HG03575 (cell line): ENCODE data around the gene CWC22.
"Not testable (repeated sequence)": the region's sequence is repeated elsewhere in the genome, so short reads cannot be mapped to it uniquely, and the experiment has no call there.

ENCODE experiments used
- ATAC-seq: cut with Tn5 transposase; IDR thresholded peaks from one replicate; pipeline ENCODE4 v1.9.1; 2021; ENCODE audit not compliant: unreplicated experiment, insufficient number of reproducible peaks, low FRiP score; ENCODE audit errors: extremely low read depth

The CWC22 gene

GRCh38 chr2:180005465-180005864 lies 1.6 kb downstream of the CWC22 start:
- ATAC-seq, result not testable (repeated sequence)

DNA sequence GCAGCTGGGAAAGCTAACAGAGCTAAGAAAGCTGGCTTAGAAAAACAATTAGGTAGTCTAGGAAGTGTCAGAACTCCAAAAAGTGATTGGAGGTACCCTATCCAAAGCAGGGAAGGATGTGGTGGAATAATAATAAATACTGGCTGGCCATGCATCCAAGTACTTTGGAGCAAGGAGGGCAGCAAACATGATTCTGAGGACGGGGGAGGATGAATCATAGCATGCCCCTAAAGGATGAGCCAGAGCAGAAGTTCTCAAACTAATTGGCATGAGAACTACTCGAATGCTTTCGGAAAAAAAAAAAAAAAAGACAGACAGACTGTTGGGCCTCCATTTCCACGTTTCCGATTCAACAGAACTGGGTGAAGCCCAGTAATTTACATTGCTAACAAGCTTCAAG lies 2.4 kb downstream of the CWC22 start:
- no peak for ATAC-seq

- no peak for ATAC-seq
Measured at GRCh38 chr2:180003559-180003958, 3.5 kb downstream of the CWC22 start.

DNA sequence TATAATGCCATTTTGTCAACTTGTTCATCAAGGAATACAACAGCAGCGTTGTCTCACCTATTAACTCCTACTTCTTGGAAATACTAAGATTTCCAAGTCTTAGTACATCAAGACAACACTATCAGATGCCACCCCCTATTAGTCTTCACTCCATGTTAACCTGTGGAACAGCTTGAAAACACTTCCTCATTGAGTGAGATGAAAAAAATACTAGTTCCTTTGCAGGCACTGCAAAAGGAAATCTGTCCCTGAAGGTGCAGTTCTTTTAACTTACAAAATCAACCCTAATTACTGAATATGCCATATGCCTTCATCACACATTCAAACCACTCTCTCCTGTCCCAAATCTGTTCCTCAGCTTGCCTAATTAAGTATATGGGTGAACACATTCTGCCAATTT lies 4.0 kb downstream of the CWC22 start:
- no peak for ATAC-seq

DNA sequence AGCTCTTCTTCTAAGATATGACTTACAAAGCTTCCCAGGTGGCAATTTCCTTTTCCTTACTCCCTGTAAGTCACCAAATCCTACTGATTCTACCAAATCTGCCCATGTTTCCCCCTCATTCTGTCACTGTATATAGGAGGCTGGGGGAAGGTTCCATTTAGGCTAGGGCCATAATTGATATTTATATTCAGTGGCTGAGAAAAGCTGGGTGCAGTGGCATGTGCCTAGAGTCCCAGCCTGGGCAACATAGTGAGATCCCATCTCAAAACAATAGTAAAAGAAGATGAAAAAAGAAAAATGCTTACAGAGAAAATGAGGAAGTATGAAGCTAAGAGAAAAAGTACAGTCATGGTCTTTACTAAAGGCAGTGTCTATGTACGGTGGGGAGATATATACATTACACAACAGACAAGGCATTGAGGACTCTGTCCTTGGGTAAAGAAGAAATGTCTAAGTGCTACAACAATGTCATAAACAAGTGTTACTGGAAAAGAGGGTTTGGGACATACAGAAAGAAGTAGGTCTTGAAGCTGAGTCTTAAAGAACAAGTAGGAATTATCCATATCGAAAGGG lies 4.8 kb downstream of the CWC22 start:
- no peak for ATAC-seq

GRCh38 chr2:180001726-180002125 lies 5.4 kb downstream of the CWC22 start:
- no peak for ATAC-seq

DNA sequence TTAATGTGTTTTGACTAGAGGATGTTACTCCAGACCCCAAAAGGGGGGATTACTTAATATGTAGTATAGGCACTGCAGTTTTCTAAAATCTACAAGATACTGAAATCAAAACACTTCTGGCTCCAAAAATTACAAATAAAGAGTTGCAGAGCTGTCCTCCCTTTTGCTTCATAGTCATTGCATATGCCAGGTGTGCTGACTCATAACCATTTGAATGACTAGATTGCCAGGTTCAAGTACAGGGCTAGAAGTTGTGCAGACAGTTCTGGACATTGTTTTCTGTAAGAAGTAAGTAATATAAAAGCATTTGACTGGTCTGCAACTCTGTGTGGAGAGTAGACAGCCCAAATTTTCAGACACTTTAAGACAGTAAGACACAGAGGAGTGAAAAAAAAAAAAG lies 6.7 kb downstream of the CWC22 start:
- ATAC-seq, result no peak

GRCh38 chr2:179999000-179999399 lies 8.1 kb downstream of the CWC22 start:
- ATAC-seq, result no peak

DNA sequence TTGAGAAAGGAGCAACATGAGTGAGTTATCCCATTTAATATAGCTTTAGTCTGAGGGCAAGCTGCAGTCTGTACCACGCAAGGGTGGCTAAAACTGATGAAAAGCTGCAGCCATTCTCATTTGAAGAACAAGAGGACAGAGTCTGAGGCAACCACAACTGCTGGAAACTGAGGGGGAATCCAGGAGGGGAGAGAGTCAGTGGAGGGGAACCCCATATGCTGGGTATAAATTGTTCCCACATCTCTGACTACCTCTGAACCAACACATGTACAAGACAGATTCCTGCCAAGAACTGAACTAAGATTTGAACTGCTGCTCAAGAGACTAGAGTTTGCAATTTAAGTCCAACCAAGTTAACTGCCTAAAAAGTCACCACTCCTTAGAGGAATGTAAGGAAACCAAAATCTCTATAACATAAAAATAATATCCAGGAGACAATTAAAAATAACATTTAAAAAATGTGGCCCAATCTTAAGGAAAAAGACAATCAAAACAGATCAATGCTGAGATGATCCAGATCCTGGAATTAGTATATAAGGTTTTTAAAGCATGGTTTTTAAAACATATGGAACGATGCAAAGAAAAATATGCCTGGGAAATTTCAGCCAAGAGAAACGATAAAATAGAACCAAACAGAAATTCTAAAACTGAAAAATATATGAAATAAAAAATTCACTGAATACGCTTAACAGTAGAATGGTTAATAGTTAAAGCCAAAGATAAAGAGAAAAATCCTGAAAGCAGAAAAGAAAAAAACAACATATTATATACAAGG lies 11.2 kb downstream of the CWC22 start:
- ATAC-seq, result no peak

DNA sequence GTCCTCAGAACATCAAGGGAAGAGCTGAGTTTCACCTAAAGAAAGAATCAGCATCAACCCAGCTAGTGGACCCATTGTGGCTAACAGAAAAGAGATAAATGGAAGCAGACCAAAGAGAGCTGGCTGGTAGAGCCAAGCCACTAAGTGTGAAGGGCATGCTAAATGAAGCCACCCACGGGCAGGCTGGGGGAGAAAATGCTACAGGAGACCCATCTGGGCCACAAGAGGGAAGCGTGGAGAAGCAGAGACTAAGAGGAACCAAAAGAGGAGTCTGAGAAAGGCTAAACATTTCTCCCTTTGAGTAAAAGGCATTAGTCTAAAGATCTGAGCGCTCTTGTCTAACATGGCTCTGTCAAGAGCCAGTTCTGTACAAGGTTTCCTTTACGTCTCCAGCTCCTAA lies 15.8 kb downstream of the CWC22 start:
- no peak for ATAC-seq

- ATAC-seq, result no peak
Measured at GRCh38 chr2:179990676-179991317, 16.3 kb downstream of the CWC22 start.

- ATAC-seq, result no peak
Measured at GRCh38 chr2:179987916-179988315, 19.2 kb downstream of the CWC22 start.

DNA sequence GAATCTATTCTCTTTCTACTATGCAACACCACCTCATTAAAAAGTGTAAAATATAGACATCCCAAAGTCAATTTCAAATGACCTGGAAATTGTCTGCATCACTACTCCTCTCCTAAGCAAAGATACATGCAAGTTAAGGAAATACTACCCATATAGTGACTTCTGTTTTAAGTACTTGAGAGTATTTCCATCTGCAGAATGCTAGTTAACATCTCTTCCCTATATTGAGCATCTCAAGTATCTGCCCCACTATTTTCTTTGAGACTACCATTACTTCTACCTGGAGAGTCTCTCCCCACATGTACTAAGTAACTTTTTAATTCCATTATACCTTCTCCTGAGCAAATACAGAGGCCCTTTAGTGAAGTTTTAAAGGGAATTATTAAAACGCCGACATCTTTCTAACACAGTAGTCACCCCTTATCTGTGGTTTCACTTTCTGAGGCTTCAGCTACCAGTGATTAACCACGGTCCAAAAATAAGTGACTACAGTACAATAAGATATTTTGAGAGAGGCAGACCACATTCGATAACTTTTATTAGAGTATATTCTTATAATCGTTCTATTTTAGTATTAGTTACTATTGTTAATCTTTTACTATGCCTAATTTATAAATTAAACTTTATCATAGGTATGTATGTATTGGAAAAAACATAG lies 21.8 kb downstream of the CWC22 start:
- ATAC-seq, result peak; percentile 88

DNA sequence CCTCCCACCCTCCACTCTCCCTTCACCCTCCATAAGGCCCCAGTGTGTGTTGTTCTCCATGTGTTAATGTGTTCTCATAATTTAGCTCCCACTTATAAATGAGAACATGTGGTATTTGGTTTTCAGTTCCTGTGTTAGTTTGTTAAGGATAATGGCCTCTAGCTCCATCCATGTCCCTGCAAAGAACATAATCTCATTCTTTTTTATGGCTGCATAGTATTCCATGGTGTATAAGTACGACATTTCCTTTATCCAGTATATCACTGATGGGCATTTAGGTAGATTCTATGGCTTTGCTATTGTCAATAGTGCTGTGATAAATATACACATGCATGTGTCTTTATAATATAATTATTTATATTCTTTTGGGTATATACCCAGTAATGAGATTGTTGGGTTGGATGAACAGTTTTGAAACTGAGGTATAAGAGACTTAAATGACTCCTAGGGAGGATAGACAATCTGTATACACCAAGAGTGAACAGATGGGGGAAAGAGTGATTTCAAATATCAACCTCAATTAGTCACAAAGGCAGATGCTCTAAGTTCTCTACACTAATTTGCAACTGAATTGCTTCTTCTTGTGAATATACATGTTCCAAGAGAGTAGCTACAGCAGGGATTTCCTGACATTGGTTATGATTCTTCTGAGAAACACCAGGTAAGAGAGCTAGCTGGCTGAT lies 23.7 kb downstream of the CWC22 start:
- ATAC-seq, result no peak

- no peak for ATAC-seq
Measured at GRCh38 chr2:179981085-179981484, 26.0 kb downstream of the CWC22 start.

- no peak for ATAC-seq
Measured at GRCh38 chr2:179974761-179975160, 32.3 kb downstream of the CWC22 start.

DNA sequence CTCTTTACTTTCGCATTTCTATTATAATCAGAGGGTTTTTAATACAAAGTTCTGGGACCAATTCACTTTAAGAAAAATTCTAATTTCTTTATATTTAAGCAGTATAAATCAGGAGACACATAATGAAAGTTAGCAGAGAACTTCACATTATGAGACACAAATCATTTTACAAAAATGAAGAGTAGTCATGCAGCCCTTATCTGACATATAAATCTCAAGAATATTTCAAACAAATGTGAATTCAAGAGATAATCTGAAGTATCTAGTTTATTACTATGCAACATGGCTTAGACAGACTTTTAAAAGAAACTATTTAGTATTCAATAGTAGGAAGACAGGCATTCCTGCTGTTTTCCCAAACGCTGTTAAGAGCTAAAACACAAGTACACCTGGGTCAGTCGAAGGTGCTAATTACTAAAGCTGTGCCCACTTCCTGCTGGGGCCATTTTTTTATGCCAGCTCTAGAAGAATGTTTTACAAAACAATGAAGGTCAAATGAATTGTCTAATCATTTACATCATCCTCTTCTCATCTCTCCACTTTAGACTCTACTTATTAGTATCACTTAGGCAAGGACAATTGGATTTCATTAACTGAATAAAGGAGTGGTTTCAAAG lies 40.2 kb downstream of the CWC22 start:
- no peak for ATAC-seq

- ATAC-seq, result no peak
Measured at GRCh38 chr2:179965291-179966258, 41.5 kb downstream of the CWC22 start.
